Loucy (cell line): ENCODE measurements around the gene NBDY.

ENCODE experiments used
- H2AFZ ChIP-seq: fragments of 200-600 bp; sonication (generic); 2 replicates; pipeline ENCODE4 v1.6.0; 2016; ENCODE audit warnings: antibody characterized with exemption, mild to moderate bottlenecking, low read length, moderate library complexity
- H3F3A ChIP-seq: fragments of 200-600 bp; 2 replicates; pipeline ENCODE4 v1.6.0; 2016; ENCODE audit warnings: antibody characterized with exemption, low read depth, mild to moderate bottlenecking
- H3K27me3 ChIP-seq: fragments of 200-600 bp; sonication (generic); 2 replicates; pipeline ENCODE4 v1.6.1; 2014; ENCODE audit warnings: low read length, mild to moderate bottlenecking; ENCODE audit not compliant: insufficient read depth, poor library complexity, severe bottlenecking
- H3K36me3 ChIP-seq: fragments of 200-600 bp; sonication (generic); 2 replicates; pipeline ENCODE4 v1.6.1; 2016; ENCODE audit warnings: low read length; ENCODE audit not compliant: insufficient read depth
- H3K4me1 ChIP-seq: fragments of 200-600 bp; sonication (generic); 2 replicates; pipeline ENCODE4 v1.5.1; 2014; ENCODE audit warnings: low read length, mild to moderate bottlenecking; ENCODE audit not compliant: insufficient read depth, poor library complexity, severe bottlenecking
- H3K4me2 ChIP-seq: fragments of 200-600 bp; sonication (generic); 2 replicates; pipeline ENCODE4 v1.6.0; 2014; ENCODE audit warnings: antibody characterized with exemption, low read length, low read depth, mild to moderate bottlenecking; ENCODE audit not compliant: poor library complexity, severe bottlenecking
- H3K4me3 ChIP-seq: fragments of 200-600 bp; sonication (generic); 2 replicates; pipeline ENCODE4 v1.5.1; 2014; ENCODE audit warnings: low read length, mild to moderate bottlenecking, mixed read lengths; ENCODE audit not compliant: poor library complexity, severe bottlenecking
- H3K79me2 ChIP-seq: fragments of 200-600 bp; sonication (generic); 2 replicates; pipeline ENCODE4 v1.6.1; 2014; ENCODE audit warnings: low read length; ENCODE audit not compliant: insufficient read depth
- H3K9ac ChIP-seq: fragments of 200-600 bp; sonication (generic); 2 replicates; pipeline ENCODE4 v1.6.0; 2014; ENCODE audit warnings: mild to moderate bottlenecking, low read depth, low read length, moderate library complexity; ENCODE audit not compliant: poor library complexity, severe bottlenecking
- H3K9me2 ChIP-seq: fragments of 200-600 bp; sonication (generic); replicated peaks from 2 replicates; pipeline ENCODE4 v1.6.1; 2016; ENCODE audit warnings: low read depth, low read length, mixed read lengths
- H3K9me3 ChIP-seq: fragments of 200-600 bp; sonication (generic); 2 replicates; pipeline ENCODE4 v1.6.1; 2014; ENCODE audit warnings: mild to moderate bottlenecking, antibody characterized with exemption, low read length, low read depth; ENCODE audit not compliant: insufficient read depth
- H4K20me1 ChIP-seq: fragments of 200-600 bp; sonication (generic); 2 replicates; pipeline ENCODE4 v1.6.0; 2014; ENCODE audit warnings: antibody characterized with exemption, low read length, mild to moderate bottlenecking; ENCODE audit not compliant: insufficient read depth, poor library complexity, severe bottlenecking
- EZH2phosphoT487 ChIP-seq: fragments of 200-600 bp; IDR thresholded peaks from 2 replicates; pipeline ENCODE4 v1.6.1; 2018; ENCODE audit warnings: antibody characterized with exemption, mild to moderate bottlenecking, moderate library complexity, borderline replicate concordance
- TF ChIP-seq, protein P1 (sequence below): fragments of 200-600 bp; sonication (generic); conservative IDR thresholded peaks from 2 replicates; pipeline ENCODE4 v1.5.1; 2014; ENCODE audit warnings: mild to moderate bottlenecking, antibody characterized with exemption, low read length

Gene NBDY

DNA sequence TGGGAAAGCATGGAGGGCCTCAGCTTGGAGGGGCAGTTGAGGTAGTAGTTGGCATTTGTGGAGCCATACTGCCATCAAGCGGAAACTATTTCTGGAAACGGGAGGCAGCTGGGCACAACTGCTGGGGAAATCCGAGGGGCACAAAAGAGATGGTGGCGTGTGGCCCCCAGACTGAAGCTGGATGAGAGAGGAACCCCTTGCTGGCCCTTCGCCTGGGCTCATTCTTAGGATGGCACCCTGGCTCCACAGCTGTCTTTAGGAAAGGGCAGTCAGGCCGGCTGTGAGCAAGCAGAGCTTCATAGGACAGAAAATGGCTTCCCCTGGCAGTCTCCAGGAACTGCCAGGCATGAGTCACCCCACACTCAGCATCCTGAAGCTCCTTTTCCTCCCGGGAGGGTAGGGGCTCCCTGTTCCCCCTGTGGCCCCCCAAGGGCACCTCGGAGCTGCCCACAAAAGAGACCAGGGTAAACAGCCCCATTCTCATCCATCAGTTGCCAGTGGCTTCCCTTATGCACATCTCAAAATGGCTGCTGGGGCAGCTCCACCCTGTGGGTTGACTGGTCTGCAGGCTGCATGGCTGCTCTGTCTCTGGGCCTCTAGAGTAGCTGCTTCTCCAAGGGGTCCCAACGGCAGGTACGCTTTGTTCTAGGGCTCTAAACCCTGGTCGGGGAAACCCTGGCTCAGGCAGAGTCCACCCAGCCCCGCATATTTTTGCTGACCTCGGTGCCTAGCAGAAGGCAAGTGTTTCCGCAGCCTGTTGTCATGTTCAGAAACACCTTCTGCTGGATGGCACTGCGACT lies 64.7 kb downstream of the NBDY start:
- H3K36me3 ChIP-seq, result peaks cover 10% of the 10 kb centered on the region; the same call in 1 of the 2 replicates
- H3F3A ChIP-seq, result no peaks in the 10 kb centered on the region
- no peaks in the 10 kb centered on the region for H4K20me1 ChIP-seq
- no peak overlapping the region for H3K4me2 ChIP-seq
- H3K4me3 ChIP-seq, result no peak overlapping the region
- TF ChIP-seq, protein P1, sequence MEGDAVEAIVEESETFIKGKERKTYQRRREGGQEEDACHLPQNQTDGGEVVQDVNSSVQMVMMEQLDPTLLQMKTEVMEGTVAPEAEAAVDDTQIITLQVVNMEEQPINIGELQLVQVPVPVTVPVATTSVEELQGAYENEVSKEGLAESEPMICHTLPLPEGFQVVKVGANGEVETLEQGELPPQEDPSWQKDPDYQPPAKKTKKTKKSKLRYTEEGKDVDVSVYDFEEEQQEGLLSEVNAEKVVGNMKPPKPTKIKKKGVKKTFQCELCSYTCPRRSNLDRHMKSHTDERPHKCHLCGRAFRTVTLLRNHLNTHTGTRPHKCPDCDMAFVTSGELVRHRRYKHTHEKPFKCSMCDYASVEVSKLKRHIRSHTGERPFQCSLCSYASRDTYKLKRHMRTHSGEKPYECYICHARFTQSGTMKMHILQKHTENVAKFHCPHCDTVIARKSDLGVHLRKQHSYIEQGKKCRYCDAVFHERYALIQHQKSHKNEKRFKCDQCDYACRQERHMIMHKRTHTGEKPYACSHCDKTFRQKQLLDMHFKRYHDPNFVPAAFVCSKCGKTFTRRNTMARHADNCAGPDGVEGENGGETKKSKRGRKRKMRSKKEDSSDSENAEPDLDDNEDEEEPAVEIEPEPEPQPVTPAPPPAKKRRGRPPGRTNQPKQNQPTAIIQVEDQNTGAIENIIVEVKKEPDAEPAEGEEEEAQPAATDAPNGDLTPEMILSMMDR, result no peak
- no peak for TF ChIP-seq EZH2phosphoT487
- no peaks in the 10 kb centered on the region for H3K27me3 ChIP-seq
- H3K9ac ChIP-seq, result no peak overlapping the region
- H2AFZ ChIP-seq, result no peak overlapping the region
- no peaks in the 10 kb centered on the region for H3K4me1 ChIP-seq
- H3K9me2 ChIP-seq, result no peaks in the 10 kb centered on the region
- H3K79me2 ChIP-seq, result peaks cover 3% of the 10 kb centered on the region; the same call in 1 of the 2 replicates
- no peaks in the 10 kb centered on the region for H3K9me3 ChIP-seq

DNA sequence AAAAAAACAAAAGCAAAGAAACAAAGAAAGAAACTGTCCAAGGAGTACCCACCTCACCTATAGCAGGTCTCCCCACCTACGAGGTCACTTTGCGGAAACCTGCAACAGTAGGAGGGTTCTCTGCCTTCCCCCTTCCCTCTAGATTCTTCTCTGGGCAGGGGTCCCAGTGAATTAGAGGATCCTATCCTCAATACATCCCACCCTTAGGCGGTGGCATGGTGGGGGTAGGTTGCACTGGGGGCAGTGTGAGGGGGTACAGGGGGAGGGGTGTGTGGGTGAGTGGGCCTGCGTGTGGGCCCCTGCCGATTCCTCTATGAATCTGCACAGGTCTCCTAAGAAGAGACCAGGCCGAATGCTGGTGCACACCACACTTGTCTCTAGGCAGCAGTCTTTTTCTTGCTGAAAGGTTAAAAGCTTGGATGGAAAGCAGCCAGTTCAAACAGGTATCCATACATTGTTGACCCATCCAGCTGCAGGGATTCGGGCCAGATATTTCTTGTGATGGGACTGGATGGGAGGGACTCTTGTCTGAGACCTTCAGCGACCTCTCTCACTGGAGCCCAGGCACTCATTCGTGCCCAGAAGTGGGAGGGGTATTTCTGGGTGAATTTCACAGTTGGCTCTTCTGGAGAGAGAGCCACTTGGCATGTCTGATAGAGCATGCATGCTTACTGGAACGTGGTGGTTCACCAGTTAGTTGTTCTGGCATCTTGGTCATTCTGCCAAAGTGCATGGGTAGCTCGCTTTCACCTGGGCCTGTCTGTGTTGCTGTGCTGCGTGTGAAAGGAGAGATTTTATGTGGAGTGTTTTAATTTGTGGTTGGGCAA lies 65.6 kb downstream of the NBDY start:
- Histone ChIP-seq H3K9me3 (no peaks in the 10 kb centered on the region), H3K4me2 (no peak overlapping the region), H4K20me1 (no peaks in the 10 kb centered on the region), H3K79me2 (peaks cover under 1% of the 10 kb centered on the region; the same call in 1 of the 2 replicates), H3K9me2 (no peaks in the 10 kb centered on the region), H3F3A (no peaks in the 10 kb centered on the region), H2AFZ (no peak overlapping the region), H3K36me3 (peaks cover 4% of the 10 kb centered on the region; the same call in 1 of the 2 replicates), H3K27me3 (no peaks in the 10 kb centered on the region), H3K4me1 (no peaks in the 10 kb centered on the region), H3K4me3 (no peak overlapping the region), H3K9ac (no peak overlapping the region)
- TF ChIP-seq, protein P1, result no peak
- TF ChIP-seq EZH2phosphoT487, result no peak

DNA sequence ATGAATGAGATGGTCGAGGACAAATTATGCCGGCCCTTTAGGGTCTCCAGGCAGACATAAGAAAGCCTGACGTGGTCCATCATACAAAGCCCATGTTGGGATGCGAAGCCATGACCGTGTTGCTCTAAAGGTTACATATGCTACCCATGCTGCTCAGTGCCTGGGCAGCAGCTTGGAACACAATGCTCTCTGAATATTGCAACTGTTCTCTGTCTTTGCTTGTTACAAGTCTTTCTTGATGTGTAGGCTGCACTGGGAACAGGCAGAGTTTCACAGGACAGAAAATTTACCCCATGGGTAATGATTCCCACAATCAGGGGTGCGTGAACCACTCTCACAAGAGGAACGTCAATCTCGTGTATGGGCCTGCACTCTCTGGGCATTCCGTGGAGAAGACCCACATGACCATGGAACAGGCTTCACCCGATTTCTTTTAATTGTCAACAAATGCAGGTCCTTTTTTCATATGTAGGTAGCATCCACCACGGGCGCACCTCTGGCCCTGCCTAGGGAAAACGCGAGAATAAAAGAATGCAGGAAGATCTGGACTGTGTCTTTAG lies 66.3 kb downstream of the NBDY start:
- Histone ChIP-seq H3K4me3 (no peak overlapping the region), H3K4me1 (no peaks in the 10 kb centered on the region), H3K27me3 (no peaks in the 10 kb centered on the region), H3K9ac (no peak overlapping the region), H2AFZ (no peak overlapping the region), H3F3A (no peaks in the 10 kb centered on the region), H3K4me2 (no peak overlapping the region), H4K20me1 (no peaks in the 10 kb centered on the region), H3K79me2 (no peaks in the 10 kb centered on the region; the same call in 1 of the 2 replicates), H3K9me2 (no peaks in the 10 kb centered on the region), H3K36me3 (peaks cover 4% of the 10 kb centered on the region; the same call in 1 of the 2 replicates), H3K9me3 (no peaks in the 10 kb centered on the region)
- no peak for TF ChIP-seq EZH2phosphoT487
- TF ChIP-seq, protein P1, result no peak
